Transverse colon (tissue), 4 donors: ENCODE results near the gene ZNF583. TPM values are rescaled to one million over a fixed set of nuclear protein-coding genes. Genes with fewer than 3 reads are reported as not detected.
A peak's percentile ranks its signal among the peaks of the same experiment; 100 is the strongest.

ENCODE experiments used
- DNase-seq: peaks from one replicate; pipeline ENCODE4 v3.0.0-alpha.2; 2019
- H3K27ac ChIP-seq, 4 donors: fragments of 200-600 bp; sonication (generic); 2 replicates each; pipeline ENCODE4 v1.5.1; 2016 to 2018; ENCODE audit warnings: inconsistent platforms in 4 of 4
- H3K27me3 ChIP-seq: fragments of 200-600 bp; sonication (generic); 2 replicates; pipeline ENCODE4 v1.5.1; 2017; ENCODE audit warnings: inconsistent platforms
- H3K36me3 ChIP-seq, 4 donors: fragments of 200-600 bp; sonication (generic); 2 replicates each; pipeline ENCODE4 v1.5.1; 2017 to 2019; ENCODE audit warnings: inconsistent platforms in 4 of 4
- H3K4me1 ChIP-seq, 4 donors: fragments of 200-600 bp; sonication (generic); 2 replicates each; pipeline ENCODE4 v1.5.1; 2017 to 2020; ENCODE audit warnings: inconsistent platforms in 4 of 4
- H3K4me3 ChIP-seq, 4 donors: fragments of 200-600 bp; sonication (generic); 1 replicate in 1 of 4; 2 replicates in 3 of 4; pipeline versions ENCODE4 v1.5.1 to v1.6.1; 2017 to 2019; ENCODE audit warnings: inconsistent platforms in 4 of 4
- H3K9me3 ChIP-seq, 2 donors: fragments of 200-600 bp; sonication (generic); 2 replicates each; pipeline ENCODE4 v1.5.1; 2017 to 2019; ENCODE audit warnings: inconsistent platforms in 2 of 2
- CTCF ChIP-seq, 5 experiments: fragments of 200-600 bp in 3 of 5; fragments of 450-650 bp in 2 of 5; sonication (generic) in 3 of 5; IDR thresholded peaks; 1 replicate in 2 of 5; 2 replicates in 3 of 5; pipeline ENCODE4 v1.5.1; 2016 to 2017; ENCODE audit warnings: antibody characterized with exemption in 5 of 5, inconsistent platforms in 3 of 5, mild to moderate bottlenecking in 2 of 5, moderate library complexity in 1 of 5
- EP300 ChIP-seq: sonication (generic); formaldehyde crosslinking; IDR thresholded peaks from one replicate; pipeline ENCODE4 v1.6.1; 2017; ENCODE audit warnings: antibody characterized with exemption, low read depth
- POLR2A ChIP-seq: fragments of 450-650 bp; IDR thresholded peaks from one replicate; pipeline ENCODE4 v1.6.1; 2016; ENCODE audit warnings: antibody characterized with exemption, mild to moderate bottlenecking, moderate library complexity
- POLR2AphosphoS5 ChIP-seq, 3 donors: sonication (generic); formaldehyde crosslinking; IDR thresholded peaks; one replicate each; pipeline ENCODE4 v1.6.1; 2016; ENCODE audit warnings: antibody characterized with exemption in 3 of 3
- WGBS, 2 donors: methylation state at CpG; one replicate each; pipeline ENCODE4 v1.1.5; 2018; ENCODE audit warnings: low coverage in 1 of 2; 5-methylcytosine and 5-hydroxymethylcytosine counted together
- in situ Hi-C, 4 donors: fragments of 200-750 bp; cut with MboI; loops; one replicate each; pipeline versions ENCODE4 v1.15.0 to v1.15.1; 2017; ENCODE audit warnings: low sequenced_read_pairs in 3 of 4, low pct_ligation_motif_present in 1 of 4, low pct_unique_long_range_greater_than_20kb in 1 of 4
- intact Hi-C: fragments of 100-400 bp; cut with DNase I; formaldehyde crosslinking; loops from one replicate; pipeline ENCODE4 v1.15.1; 2023; ENCODE audit warnings: low total_unique reads
- total RNA-seq, 4 donors: library from RNA; depleted of rRNA; stranded (reverse); fragments of >200 nt; gene quantifications; one replicate each; pipeline ENCODE4 v1.1.0, GENCODE V29; 2016

The ZNF583 gene
- total RNA-seq, 4 donors from 2014 or later, result 3.3 to 4.1 (median 3.5) TPM

- Histone ChIP-seq H3K4me1 (peaks cover 0 to 8% (median 4%) of the 10 kb centered on the region in 4 donors), H3K36me3 (peaks cover 0 to 4% (median 0%) of the 10 kb centered on the region in 4 donors), H3K27me3 (no peaks in the 10 kb centered on the region), H3K4me3 (no peak overlapping the region), H3K9me3 (peaks cover 42 to 51% of the 10 kb centered on the region in 2 donors), H3K27ac (no peak overlapping the region)
- in situ Hi-C loops, result no loop called here
- 78 to 89% methylated on average over 4 to 5 of the region's 5 CpGs for WGBS, 2 donors
- intact Hi-C loops, result no loop called here
- TF ChIP-seq POLR2A (no peak), EP300 (no peak), CTCF (IDR thresholded peaks at IDR 0.05) (no peak), POLR2AphosphoS5 (IDR thresholded peaks at IDR 0.05) (no peak)
- no peak for DNase-seq
Measured at GRCh38 chr19:56398809-56399208, 5.3 kb upstream of the ZNF583 start.

GRCh38 chr19:56400485-56400884 is 3.6 kb upstream of the ZNF583 start:
- intact Hi-C loops, result no loop called here
- peaks cover 0 to 4% (median 0%) of the 10 kb centered on the region in 4 donors for H3K36me3 ChIP-seq

GRCh38 chr19:56403261-56403660 is 871 bp upstream of the ZNF583 start:
- in situ Hi-C loops, result no loop called here
- Histone ChIP-seq H3K27ac (peak overlapping the region; percentile 92 to 95 (median 94)), H3K4me3 (peak overlapping the region; percentile 67 to 78 (median 74)), H3K27me3 (no peaks in the 10 kb centered on the region), H3K36me3 (peaks cover 0 to 21% (median 2%) of the 10 kb centered on the region in 4 donors), H3K4me1 (peaks cover 4 to 11% (median 6%) of the 10 kb centered on the region in 4 donors), H3K9me3 (peaks cover 40 to 54% of the 10 kb centered on the region in 2 donors)
- TF ChIP-seq POLR2AphosphoS5 (IDR thresholded peaks at IDR 0.05) (no peak), EP300 (no peak)
- no peak for DNase-seq
- intact Hi-C loops, result no loop called here
- WGBS, 2 donors, result 32 to 48% methylated on average over 4 to 9 of the region's 9 CpGs

More at GRCh38 chr19:56400485-56400884, 3.6 kb upstream of the ZNF583 start:
- in situ Hi-C loops, result no loop called here
- no peak for DNase-seq
- no peaks in the 10 kb centered on the region for H3K27me3 ChIP-seq
- H3K4me3 ChIP-seq, result no peak overlapping the region
- 94 to 97% methylated on average over 2 to 4 of the region's 4 CpGs for WGBS, 2 donors
- peaks cover 4 to 11% (median 6%) of the 10 kb centered on the region in 4 donors for H3K4me1 ChIP-seq
- H3K9me3 ChIP-seq, result peaks cover 42 to 46% of the 10 kb centered on the region in 2 donors
- no peak overlapping the region for H3K27ac ChIP-seq
- TF ChIP-seq POLR2AphosphoS5 (IDR thresholded peaks at IDR 0.05) (no peak), CTCF (IDR thresholded peaks at IDR 0.05) (no peak), EP300 (no peak), POLR2A (no peak)

- Histone ChIP-seq H3K4me3 (peak overlapping the region; percentile 67 to 78 (median 74)), H3K4me1 (peaks cover 4 to 11% (median 6%) of the 10 kb centered on the region in 4 donors), H3K27me3 (no peaks in the 10 kb centered on the region), H3K36me3 (peaks cover 2 to 31% (median 11%) of the 10 kb centered on the region in 4 donors), H3K9me3 (peaks cover 48 to 54% of the 10 kb centered on the region in 2 donors), H3K27ac (no peak overlapping the region)
- 75 to 100% methylated on average over 2 to 9 of the region's 9 CpGs for WGBS, 2 donors
- in situ Hi-C loops, result no loop called here
- no peak for DNase-seq
- intact Hi-C loops, result no loop called here
- TF ChIP-seq POLR2AphosphoS5 (IDR thresholded peaks at IDR 0.05) (no peak), CTCF (IDR thresholded peaks at IDR 0.05) (no peak), EP300 (no peak), POLR2A (no peak)
Measured at GRCh38 chr19:56404705-56405056, 549 bp downstream of the ZNF583 start.

- Histone ChIP-seq H3K4me3 (no peak overlapping the region), H3K27me3 (no peaks in the 10 kb centered on the region), H3K36me3 (peaks cover 2 to 35% (median 13%) of the 10 kb centered on the region in 4 donors), H3K27ac (no peak overlapping the region), H3K4me1 (peaks cover 4 to 11% (median 6%) of the 10 kb centered on the region in 4 donors), H3K9me3 (peaks cover 48 to 54% of the 10 kb centered on the region in 2 donors)
- in situ Hi-C loops (no loop called here), intact Hi-C loops (no loop called here)
- no peak for DNase-seq
- TF ChIP-seq EP300 (no peak), CTCF (IDR thresholded peaks at IDR 0.05) (no peak), POLR2A (no peak), POLR2AphosphoS5 (IDR thresholded peaks at IDR 0.05) (no peak)
- WGBS, 2 donors, result 95 to 100% methylated on average over 4 of the region's 4 CpGs
Measured at GRCh38 chr19:56405062-56405461, 930 bp downstream of the ZNF583 start.
